Lower leg skin (tissue), 4 donors: Measurements from ENCODE around the gene MGAM2. TPM values are rescaled to one million over a fixed set of nuclear protein-coding genes. Genes with fewer than 3 reads are reported as not detected.

Experiments
- DNase-seq, 2 donors: peaks; one replicate each; pipeline ENCODE4 v3.0.0-alpha.2; 2019; ENCODE audit warnings: low spot score in 2 of 2
- H3K4me3 ChIP-seq: fragments of 200-600 bp; sonication (generic); 2 replicates; pipeline ENCODE4 v1.5.1; 2017; ENCODE audit warnings: mild to moderate bottlenecking, low read depth; ENCODE audit not compliant: poor library complexity, severe bottlenecking
- POLR2A ChIP-seq, 2 donors: fragments of 450-650 bp; IDR thresholded peaks; one replicate each; pipeline ENCODE4 v1.6.1; 2016 to 2017; ENCODE audit warnings: antibody characterized with exemption in 2 of 2, mild to moderate bottlenecking in 1 of 2, moderate library complexity in 1 of 2
- WGBS, 2 donors: methylation state at CpG; one replicate each; pipeline ENCODE4 v1.1.5; 2018; 5-methylcytosine and 5-hydroxymethylcytosine counted together
- intact Hi-C: fragments of 100-400 bp; cut with DNase I; formaldehyde crosslinking; loops from one replicate; pipeline ENCODE4 v1.15.0; 2023; ENCODE audit warnings: low total_unique reads
- total RNA-seq, 4 donors: library from RNA; depleted of rRNA; stranded (reverse); fragments of >200 nt; gene quantifications; one replicate each; pipeline ENCODE4 v1.1.0, GENCODE V29; 2016
- TF ChIP-seq, protein P1 (sequence below), 3 donors: fragments of 450-650 bp; IDR thresholded peaks; one replicate each; pipeline ENCODE4 v1.5.1; 2016; ENCODE audit warnings: antibody characterized with exemption in 3 of 3, mild to moderate bottlenecking in 3 of 3, moderate library complexity in 2 of 3

Gene MGAM2
- total RNA-seq, 4 donors from 2014 or later = 0.29 to 0.39 TPM; not detected in 2

DNA sequence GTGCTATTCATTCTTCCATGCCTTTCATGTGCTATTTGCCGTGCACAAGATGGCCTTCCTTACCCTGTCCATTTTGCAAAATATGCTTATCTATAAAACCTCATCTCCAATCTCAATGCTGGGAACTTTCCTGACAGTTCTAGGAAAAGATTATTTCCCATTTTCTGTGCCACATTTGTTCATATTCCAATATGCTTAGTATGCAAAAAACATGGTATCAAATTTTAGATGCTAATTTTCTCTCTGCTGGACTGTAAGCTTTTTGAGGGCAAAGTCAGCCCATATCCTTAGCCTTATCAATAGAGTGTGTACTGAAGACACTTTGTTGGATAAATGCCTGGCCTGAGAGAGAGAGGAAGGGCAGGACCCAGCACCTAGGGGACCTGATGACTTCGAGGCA lies 39.4 kb downstream of the MGAM2 start:
- 85 to 91% methylated on average over 2 of the region's 2 CpGs for WGBS, 2 donors
- intact Hi-C loops = no loop called here
- no peak overlapping the region for H3K4me3 ChIP-seq
- no peak for DNase-seq
- TF ChIP-seq, protein P1, sequence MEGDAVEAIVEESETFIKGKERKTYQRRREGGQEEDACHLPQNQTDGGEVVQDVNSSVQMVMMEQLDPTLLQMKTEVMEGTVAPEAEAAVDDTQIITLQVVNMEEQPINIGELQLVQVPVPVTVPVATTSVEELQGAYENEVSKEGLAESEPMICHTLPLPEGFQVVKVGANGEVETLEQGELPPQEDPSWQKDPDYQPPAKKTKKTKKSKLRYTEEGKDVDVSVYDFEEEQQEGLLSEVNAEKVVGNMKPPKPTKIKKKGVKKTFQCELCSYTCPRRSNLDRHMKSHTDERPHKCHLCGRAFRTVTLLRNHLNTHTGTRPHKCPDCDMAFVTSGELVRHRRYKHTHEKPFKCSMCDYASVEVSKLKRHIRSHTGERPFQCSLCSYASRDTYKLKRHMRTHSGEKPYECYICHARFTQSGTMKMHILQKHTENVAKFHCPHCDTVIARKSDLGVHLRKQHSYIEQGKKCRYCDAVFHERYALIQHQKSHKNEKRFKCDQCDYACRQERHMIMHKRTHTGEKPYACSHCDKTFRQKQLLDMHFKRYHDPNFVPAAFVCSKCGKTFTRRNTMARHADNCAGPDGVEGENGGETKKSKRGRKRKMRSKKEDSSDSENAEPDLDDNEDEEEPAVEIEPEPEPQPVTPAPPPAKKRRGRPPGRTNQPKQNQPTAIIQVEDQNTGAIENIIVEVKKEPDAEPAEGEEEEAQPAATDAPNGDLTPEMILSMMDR (IDR thresholded peaks at IDR 0.05) = no peak
- no peak for TF ChIP-seq POLR2A (IDR thresholded peaks at IDR 0.05)

- no peak for DNase-seq
- 20 to 30% methylated on average over 1 of the region's 1 CpG for WGBS, 2 donors
Observed at GRCh38 chr7:142152076-142152475, 40.6 kb downstream of the MGAM2 start.

DNA sequence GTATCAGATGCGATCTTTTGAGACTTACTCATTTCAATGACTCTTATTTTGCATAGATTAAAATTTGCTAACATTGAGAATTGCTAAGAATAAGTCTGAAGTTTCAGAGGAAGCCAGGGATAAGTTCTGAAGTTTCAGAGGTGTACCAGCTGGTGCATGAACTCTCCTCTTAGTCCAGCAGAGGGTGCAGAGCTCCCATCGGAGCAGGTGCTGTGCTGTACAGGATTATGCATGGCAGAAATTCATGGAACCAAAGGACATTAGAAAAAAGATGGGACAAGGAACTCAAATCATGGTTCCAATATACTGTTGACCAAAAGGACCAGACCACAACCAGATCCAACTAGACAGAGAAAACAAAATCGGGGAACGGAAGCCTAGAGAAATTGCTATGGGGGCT lies 41.9 kb downstream of the MGAM2 start:
- DNase-seq = no peak
- WGBS, 2 donors = 83 to 85% methylated on average over 4 of the region's 4 CpGs
- no peak for TF ChIP-seq POLR2A (IDR thresholded peaks at IDR 0.05)
- TF ChIP-seq, protein P1 (IDR thresholded peaks at IDR 0.05) = no peak
- no peak overlapping the region for H3K4me3 ChIP-seq
- intact Hi-C loops = no loop called here

More at GRCh38 chr7:142152076-142152475, 40.6 kb downstream of the MGAM2 start:
- intact Hi-C loops = no loop called here
- no peak for TF ChIP-seq POLR2A (IDR thresholded peaks at IDR 0.05)
- TF ChIP-seq, protein P1 (IDR thresholded peaks at IDR 0.05) = no peak
- H3K4me3 ChIP-seq = no peak overlapping the region

DNA sequence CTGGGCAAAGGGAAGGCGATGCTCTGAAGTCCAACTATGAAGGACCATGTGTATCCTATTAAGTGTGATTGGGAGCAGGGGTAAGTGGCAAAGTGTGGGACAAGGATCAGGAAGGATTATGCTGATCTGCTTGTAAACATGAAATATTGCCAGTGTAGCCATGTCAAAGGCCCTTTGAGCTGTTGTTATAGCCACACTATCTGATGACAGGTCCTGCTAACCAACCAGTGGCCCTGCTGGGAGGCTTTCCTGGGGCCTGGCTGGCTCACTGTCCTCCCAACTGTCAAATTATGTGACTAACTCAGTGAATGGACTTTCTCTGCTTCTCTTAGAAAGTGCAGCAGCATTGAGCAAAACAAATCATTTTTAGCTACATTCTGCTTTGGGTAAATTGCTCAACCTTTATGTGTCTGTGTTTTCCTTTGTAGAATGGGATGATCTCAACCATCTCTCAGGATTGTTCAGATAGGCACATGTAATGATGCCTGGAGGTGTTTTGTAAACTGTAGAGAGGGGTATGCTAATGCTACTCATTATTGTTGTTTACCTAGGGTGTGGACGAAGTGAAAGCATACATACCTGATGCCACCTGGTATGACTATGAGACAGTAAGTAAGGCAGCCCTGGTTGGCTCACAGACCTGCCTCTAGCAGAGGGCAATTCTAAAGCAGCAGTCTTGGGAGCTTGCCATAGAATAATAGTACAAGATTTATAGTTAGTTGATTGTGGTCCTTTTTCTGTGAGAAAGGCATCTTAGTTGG lies 47.4 kb downstream of the MGAM2 start:
- intact Hi-C loops = no loop called here
- TF ChIP-seq POLR2A (IDR thresholded peaks at IDR 0.05) = no peak
- TF ChIP-seq, protein P1 (IDR thresholded peaks at IDR 0.05) = no peak
- no peak overlapping the region for H3K4me3 ChIP-seq
- no peak for DNase-seq
- 43 to 46% methylated on average over 2 of the region's 2 CpGs for WGBS, 2 donors

GRCh38 chr7:142161921-142162320 lies 50.4 kb downstream of the MGAM2 start:
- intact Hi-C loops = loop anchor here (5.0 kb wide), 1 partner anchor 45 kb away; no protein-coding TSS in a partner anchor
- WGBS, 2 donors = 69 to 80% methylated on average over 1 of the region's 1 CpG
- no peak overlapping the region for H3K4me3 ChIP-seq
- no peak for TF ChIP-seq POLR2A (IDR thresholded peaks at IDR 0.05)
- TF ChIP-seq, protein P1 (IDR thresholded peaks at IDR 0.05) = no peak
- DNase-seq = no peak
